Adipocyte (in vitro differentiated cells): ENCODE data around the gene AFG3L2.
"Not testable (repeated sequence)": the region's sequence is repeated elsewhere in the genome, so short reads cannot be mapped to it uniquely, and the experiment has no call there.

Experiments
- DNase-seq: peaks from one replicate; pipeline ENCODE4 v3.0.0-alpha.2; 2015; ENCODE audit warnings: low read depth
- H3K27me3 ChIP-seq: replicated peaks from 2 replicates; pipeline ENCODE4 v1.7.0; 2013; ENCODE audit warnings: mild to moderate bottlenecking, low read length, moderate library complexity; ENCODE audit not compliant: control insufficient read depth, insufficient read depth
- H3K36me3 ChIP-seq: 2 replicates; pipeline ENCODE4 v1.7.0; 2013; ENCODE audit warnings: low read length, mild to moderate bottlenecking, moderate library complexity; ENCODE audit not compliant: control insufficient read depth, insufficient read depth, severe bottlenecking
- H3K4me1 ChIP-seq: 2 replicates; pipeline ENCODE4 v1.7.0; 2013; ENCODE audit warnings: mild to moderate bottlenecking, low read length, moderate library complexity; ENCODE audit not compliant: control insufficient read depth, insufficient read depth
- H3K4me3 ChIP-seq: 2 replicates; pipeline ENCODE4 v1.7.0; 2013; ENCODE audit warnings: mild to moderate bottlenecking, low read length, moderate library complexity
- H3K9ac ChIP-seq: 2 replicates; pipeline ENCODE4 v1.7.0; 2013; ENCODE audit warnings: mild to moderate bottlenecking, low read length, moderate library complexity
- H3K9me3 ChIP-seq: 2 replicates; pipeline ENCODE4 v1.7.0; 2013; ENCODE audit warnings: mild to moderate bottlenecking, low read length, moderate library complexity; ENCODE audit not compliant: control insufficient read depth

AFG3L2 gene

DNA sequence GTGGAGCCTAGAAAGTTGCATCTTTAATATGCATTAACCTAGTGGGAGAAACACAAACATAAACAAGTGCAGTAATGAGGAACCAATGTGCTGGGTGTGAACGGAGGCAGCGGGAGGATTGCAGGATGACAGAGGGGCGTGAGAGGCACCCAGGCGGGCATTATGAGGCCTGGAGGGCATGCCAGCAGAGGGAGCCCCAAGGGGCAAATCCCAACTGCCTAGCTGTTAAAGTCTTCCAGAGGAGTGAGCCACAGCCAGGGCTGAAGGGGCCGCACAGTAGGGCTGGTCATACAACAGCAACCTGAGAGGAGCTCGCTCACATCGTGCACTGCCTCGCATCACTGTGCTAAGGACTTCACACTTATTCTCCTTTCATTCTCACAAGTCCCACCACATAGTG, 17.4 kb upstream of the AFG3L2 start:
- Histone ChIP-seq H3K27me3 (peaks cover 8% of the 10 kb centered on the region), H3K9me3 (no peaks in the 10 kb centered on the region), H3K4me1 (no peaks in the 10 kb centered on the region), H3K4me3 (no peak overlapping the region), H3K9ac (no peak overlapping the region), H3K36me3 (no peaks in the 10 kb centered on the region)
- DNase-seq = no peak

GRCh38 chr18:12393998-12394397, 17.0 kb upstream of the AFG3L2 start:
- H3K9ac ChIP-seq = no peak overlapping the region
- DNase-seq = no peak
- H3K9me3 ChIP-seq = no peaks in the 10 kb centered on the region
- H3K4me1 ChIP-seq = no peaks in the 10 kb centered on the region
- H3K27me3 ChIP-seq = peaks cover 4% of the 10 kb centered on the region
- no peaks in the 10 kb centered on the region for H3K36me3 ChIP-seq
- no peak overlapping the region for H3K4me3 ChIP-seq

GRCh38 chr18:12393510-12393909, 16.5 kb upstream of the AFG3L2 start:
- H3K4me3 ChIP-seq = no peak overlapping the region
- no peaks in the 10 kb centered on the region for H3K36me3 ChIP-seq
- DNase-seq = no peak
- no peaks in the 10 kb centered on the region for H3K4me1 ChIP-seq
- H3K9me3 ChIP-seq = no peaks in the 10 kb centered on the region
- peaks cover 4% of the 10 kb centered on the region for H3K27me3 ChIP-seq
- no peak overlapping the region for H3K9ac ChIP-seq

DNA sequence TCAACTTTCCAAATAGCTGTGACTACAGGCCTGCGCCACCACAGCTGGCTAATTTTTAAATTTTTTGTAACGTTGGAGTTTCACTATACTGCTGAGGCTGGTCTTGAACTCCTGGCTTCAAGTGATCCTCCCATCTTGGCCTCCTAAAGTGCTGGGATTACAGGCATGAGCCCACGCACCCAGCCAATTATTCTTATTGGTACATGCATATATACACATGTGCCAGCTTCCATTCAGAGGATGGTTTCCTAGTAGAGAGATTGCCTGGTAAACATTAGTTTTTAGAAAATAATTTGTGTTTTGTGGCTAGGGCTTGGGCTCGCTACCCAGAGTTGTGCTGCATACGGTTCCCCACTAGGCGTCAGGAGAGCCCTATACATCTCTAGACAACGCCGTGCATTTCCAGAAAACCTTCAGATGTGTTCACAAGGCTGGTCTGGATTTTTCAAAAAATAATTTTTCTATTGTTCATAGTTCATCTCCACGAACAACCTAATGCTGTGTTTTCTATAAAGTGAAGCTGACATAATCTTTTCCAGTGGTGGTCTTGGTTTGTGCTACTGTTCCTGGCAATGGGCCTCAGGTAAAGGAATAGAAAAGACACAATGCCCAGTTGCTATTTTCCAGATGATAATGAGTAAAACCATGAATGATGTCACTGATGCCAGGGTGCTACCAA, 14.6 kb upstream of the AFG3L2 start:
- H3K4me1 ChIP-seq = no peaks in the 10 kb centered on the region
- no peak overlapping the region for H3K9ac ChIP-seq
- H3K4me3 ChIP-seq = no peak overlapping the region
- peaks cover 4% of the 10 kb centered on the region for H3K27me3 ChIP-seq
- peak; percentile 93 for DNase-seq
- no peaks in the 10 kb centered on the region for H3K9me3 ChIP-seq
- no peaks in the 10 kb centered on the region for H3K36me3 ChIP-seq

DNA sequence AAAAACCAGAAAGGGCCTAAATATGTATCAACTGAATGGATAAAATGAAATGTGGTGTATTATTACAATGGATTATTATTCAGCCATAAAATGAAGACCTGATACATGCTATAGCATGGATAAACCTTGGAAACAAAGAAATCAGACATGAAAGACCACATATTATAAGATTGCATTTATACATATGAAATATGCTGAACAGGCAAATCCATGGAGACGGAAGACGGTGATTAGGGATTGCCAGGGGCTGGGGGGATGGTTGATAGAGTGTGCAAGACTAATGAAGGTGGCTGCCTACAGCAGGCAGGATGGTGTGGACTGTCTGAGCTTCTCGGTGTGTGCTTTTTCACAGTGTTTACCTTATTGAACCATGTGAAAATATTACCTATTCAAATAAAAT, 11.4 kb upstream of the AFG3L2 start:
- Histone ChIP-seq H3K36me3 (no peaks in the 10 kb centered on the region), H3K9ac (no peak overlapping the region), H3K9me3 (no peaks in the 10 kb centered on the region), H3K27me3 (no peaks in the 10 kb centered on the region), H3K4me3 (no peak overlapping the region), H3K4me1 (no peaks in the 10 kb centered on the region)
- no peak for DNase-seq

GRCh38 chr18:12384261-12384660, 7.2 kb upstream of the AFG3L2 start:
- peaks cover 7% of the 10 kb centered on the region for H3K9me3 ChIP-seq
- H3K36me3 ChIP-seq = no peaks in the 10 kb centered on the region
- no peak overlapping the region for H3K4me3 ChIP-seq
- no peak for DNase-seq
- no peaks in the 10 kb centered on the region for H3K27me3 ChIP-seq
- no peak overlapping the region for H3K9ac ChIP-seq
- no peaks in the 10 kb centered on the region for H3K4me1 ChIP-seq

- H3K9me3 ChIP-seq, H3K27me3 ChIP-seq, H3K36me3 ChIP-seq, H3K4me3 ChIP-seq, DNase-seq, H3K4me1 ChIP-seq, H3K9ac ChIP-seq: not testable (repeated sequence)
These were observed 6.7 kb upstream of the AFG3L2 start for GRCh38 chr18:12383759-12384158.

DNA sequence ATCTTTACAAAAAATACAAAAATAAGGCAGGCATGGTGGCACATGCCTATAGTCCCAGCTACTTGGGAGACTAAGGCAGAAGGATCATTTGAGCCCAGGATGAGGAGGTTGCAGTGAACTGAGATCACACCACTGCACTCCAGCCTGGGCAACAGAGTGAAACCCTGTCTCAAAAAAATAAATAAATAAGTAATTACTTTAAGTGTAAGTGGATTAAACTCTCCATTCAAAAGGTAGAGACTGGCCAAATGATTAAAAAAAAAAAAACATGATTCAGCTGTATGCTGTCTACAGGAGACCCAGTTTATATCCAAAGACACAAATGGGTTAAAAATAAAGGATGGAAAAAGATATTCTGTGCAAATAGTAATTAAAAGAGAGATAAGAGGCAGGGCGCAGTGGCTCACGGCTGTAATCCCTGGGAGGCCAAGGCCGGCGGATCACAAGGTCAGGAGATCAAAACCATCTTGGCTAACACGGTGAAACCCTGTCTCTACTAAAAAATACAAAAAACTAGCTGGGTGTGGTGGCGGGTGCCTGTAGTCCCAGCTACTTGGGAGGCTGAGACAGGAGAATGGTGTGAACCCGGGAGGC, 5.3 kb upstream of the AFG3L2 start:
- not testable (repeated sequence) for H3K9ac ChIP-seq, H3K4me3 ChIP-seq, DNase-seq, H3K36me3 ChIP-seq, H3K4me1 ChIP-seq, H3K9me3 ChIP-seq, H3K27me3 ChIP-seq

DNA sequence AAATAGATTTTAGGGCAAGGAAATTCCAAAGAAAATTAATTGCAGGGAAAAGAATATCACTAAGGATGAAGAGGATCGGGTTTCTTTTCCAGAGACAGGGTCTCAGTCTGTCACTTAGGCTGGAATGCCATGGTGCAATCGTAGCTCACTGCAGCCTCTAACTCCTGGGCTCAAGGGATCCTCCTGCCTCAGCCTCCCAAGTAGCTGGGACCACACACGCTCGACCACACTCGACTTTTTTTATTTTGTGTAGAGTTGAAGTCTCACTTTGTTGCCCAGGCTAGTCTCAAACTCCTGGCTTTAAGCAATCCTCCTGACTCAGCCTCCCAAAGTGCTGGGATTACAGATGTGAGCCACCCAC, 1.2 kb upstream of the AFG3L2 start:
- not testable (repeated sequence) for H3K36me3 ChIP-seq
- Histone ChIP-seq H3K4me3 (peak overlapping the region; percentile 84), H3K4me1 (peaks cover 31% of the 10 kb centered on the region)

GRCh38 chr18:12377556-12378197, 650 bp upstream of the AFG3L2 start:
- peaks cover 7% of the 10 kb centered on the region for H3K9me3 ChIP-seq
- no peak for DNase-seq
- peaks cover 36% of the 10 kb centered on the region for H3K4me1 ChIP-seq
- peak overlapping the region; percentile 86 for H3K9ac ChIP-seq
- H3K36me3 ChIP-seq = peaks cover 7% of the 10 kb centered on the region
- peak overlapping the region; percentile 84 for H3K4me3 ChIP-seq
- no peaks in the 10 kb centered on the region for H3K27me3 ChIP-seq

More for the DNA sequence above, 1.2 kb upstream of the AFG3L2 start:
- peak overlapping the region; percentile 86 for H3K9ac ChIP-seq
- H3K9me3 ChIP-seq, H3K27me3 ChIP-seq: not testable (repeated sequence)
- DNase-seq = peak; percentile 27

DNA sequence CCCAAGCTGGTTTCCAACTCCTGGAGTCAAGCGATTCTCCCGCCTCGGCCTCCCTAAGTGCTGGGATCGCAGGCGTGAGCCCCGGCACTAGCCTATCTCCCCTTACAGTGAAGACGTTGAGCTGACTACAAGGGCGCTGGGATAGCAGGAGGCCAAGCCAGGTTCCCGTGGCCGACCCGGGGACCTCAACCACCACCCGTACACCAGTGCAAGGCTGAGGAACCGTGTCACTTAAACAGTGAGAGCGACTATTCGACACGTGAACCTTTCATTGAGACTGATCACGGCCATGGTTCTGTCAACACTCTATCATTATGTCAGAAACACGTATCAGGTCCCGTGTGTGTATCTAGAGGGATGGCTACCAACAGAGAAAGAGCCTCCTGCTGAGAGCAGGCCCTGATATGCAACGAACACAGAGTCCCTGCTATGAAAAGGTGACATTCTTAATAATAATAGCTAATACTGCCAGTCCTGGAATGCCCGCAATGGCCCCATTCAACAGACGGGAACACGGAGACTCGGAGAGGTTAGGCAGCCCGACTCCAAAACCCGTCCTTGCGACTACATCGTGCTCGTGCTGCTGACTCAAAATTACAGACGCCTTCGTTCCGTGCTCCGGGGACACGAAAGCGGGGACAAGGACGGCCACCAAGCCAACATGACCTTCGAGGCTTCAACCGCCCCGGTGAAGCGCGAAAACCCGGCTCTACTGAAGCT, 833 bp downstream of the AFG3L2 start:
- peak overlapping the region; percentile 95 for H3K4me3 ChIP-seq
- H3K27me3 ChIP-seq = no peaks in the 10 kb centered on the region
- peaks cover 7% of the 10 kb centered on the region for H3K36me3 ChIP-seq
- H3K9me3 ChIP-seq = no peaks in the 10 kb centered on the region
- H3K4me1 ChIP-seq = peaks cover 47% of the 10 kb centered on the region
- H3K9ac ChIP-seq = peak overlapping the region; percentile 97
- no peak for DNase-seq
